Thoracic aorta (tissue), 2 donors: ENCODE results near the gene ZBTB40. TPM values are rescaled to one million over a fixed set of nuclear protein-coding genes. Genes with fewer than 3 reads are reported as not detected.

Experiments
- ATAC-seq: fragments of 150-250 bp; one replicate; pipeline ENCODE4 v1.8.0; 2017; ENCODE audit warnings: low read depth; ENCODE audit not compliant: insufficient number of reproducible peaks, low FRiP score
- DNase-seq: peaks from one replicate; pipeline ENCODE4 v3.0.0-alpha.2; 2020; ENCODE audit warnings: low spot score
- H3K27ac ChIP-seq, 2 donors: fragments of 200-600 bp; sonication (generic); 1 replicate in 1 of 2; 2 replicates in 1 of 2; pipeline ENCODE4 v1.5.1; 2016; ENCODE audit warnings: mild to moderate bottlenecking in 2 of 2, moderate library complexity in 2 of 2
- H3K27me3 ChIP-seq: fragments of 200-600 bp; sonication (generic); replicated peaks from 2 replicates; pipeline ENCODE4 v1.6.0; 2016; ENCODE audit warnings: mild to moderate bottlenecking; ENCODE audit not compliant: insufficient read depth
- H3K36me3 ChIP-seq: fragments of 200-600 bp; sonication (generic); one replicate; pipeline ENCODE4 v1.5.1; 2016
- H3K4me1 ChIP-seq, 2 donors: fragments of 200-600 bp; sonication (generic); 1 replicate in 1 of 2; 2 replicates in 1 of 2; pipeline versions ENCODE4 v1.5.1 to v1.6.0; 2016; ENCODE audit warnings: low read depth in 2 of 2, mild to moderate bottlenecking in 1 of 2; ENCODE audit not compliant: control insufficient read depth in 1 of 2
- H3K4me3 ChIP-seq: fragments of 200-600 bp; sonication (generic); 2 replicates; pipeline ENCODE4 v1.5.1; 2016; ENCODE audit warnings: mild to moderate bottlenecking
- H3K9me3 ChIP-seq: fragments of 200-600 bp; sonication (generic); 2 replicates; pipeline ENCODE4 v1.5.1; 2016
- CTCF ChIP-seq: fragments of 200-600 bp; sonication (generic); IDR thresholded peaks from one replicate; pipeline ENCODE4 v1.5.1; 2019; ENCODE audit warnings: antibody characterized with exemption
- total RNA-seq, 2 donors: library from RNA; depleted of rRNA; stranded (reverse); fragments of >200 nt; gene quantifications; one replicate each; pipeline versions ENCODE4 v1.1.0 to v1.2.3, GENCODE V29; 2016

ZBTB40 gene
- total RNA-seq, 2 donors from 2014 or later = 30.4 to 36.4 TPM

GRCh38 chr1:22443332-22443731 lies 8.3 kb upstream of the ZBTB40 start:
- DNase-seq = no peak
- no peak for ATAC-seq
- no peaks in the 10 kb centered on the region for H3K36me3 ChIP-seq
- peaks cover 9 to 14% of the 10 kb centered on the region in 2 donors for H3K4me1 ChIP-seq
- no peak for TF ChIP-seq CTCF
- no peak overlapping the region for H3K4me3 ChIP-seq
- H3K27me3 ChIP-seq = no peaks in the 10 kb centered on the region
- no peak overlapping the region for H3K27ac ChIP-seq
- H3K9me3 ChIP-seq = peaks cover 17% of the 10 kb centered on the region

- no peak for TF ChIP-seq CTCF
- H3K27ac ChIP-seq = no peak overlapping the region
- H3K36me3 ChIP-seq = no peaks in the 10 kb centered on the region
- H3K27me3 ChIP-seq = no peaks in the 10 kb centered on the region
- H3K4me1 ChIP-seq = peaks cover 9 to 25% of the 10 kb centered on the region in 2 donors
- ATAC-seq (no peak), DNase-seq (no peak)
- no peak overlapping the region for H3K4me3 ChIP-seq
- peaks cover 12% of the 10 kb centered on the region for H3K9me3 ChIP-seq
Measured at GRCh38 chr1:22444856-22445255, 6.8 kb upstream of the ZBTB40 start.

GRCh38 chr1:22447621-22448111 lies 4.0 kb upstream of the ZBTB40 start:
- H3K27ac ChIP-seq = peak overlapping the region; percentile 68 to 78
- TF ChIP-seq CTCF = no peak
- peak overlapping the region; percentile 8 for H3K4me3 ChIP-seq
- DNase-seq (no peak), ATAC-seq (no peak)
- H3K27me3 ChIP-seq = no peaks in the 10 kb centered on the region
- no peaks in the 10 kb centered on the region for H3K9me3 ChIP-seq
- no peaks in the 10 kb centered on the region for H3K36me3 ChIP-seq
- peaks cover 9 to 31% of the 10 kb centered on the region in 2 donors for H3K4me1 ChIP-seq

GRCh38 chr1:22449636-22450035 lies 2.0 kb upstream of the ZBTB40 start:
- no peaks in the 10 kb centered on the region for H3K9me3 ChIP-seq
- ATAC-seq (no peak), DNase-seq (no peak)
- H3K27me3 ChIP-seq = no peaks in the 10 kb centered on the region
- TF ChIP-seq CTCF = no peak
- H3K4me1 ChIP-seq = peaks cover 21 to 51% of the 10 kb centered on the region in 2 donors
- no peak overlapping the region for H3K27ac ChIP-seq
- no peaks in the 10 kb centered on the region for H3K36me3 ChIP-seq
- no peak overlapping the region for H3K4me3 ChIP-seq

GRCh38 chr1:22450351-22451021 lies 1.2 kb upstream of the ZBTB40 start:
- H3K4me3 ChIP-seq = no peak overlapping the region
- ATAC-seq = no peak
- no peaks in the 10 kb centered on the region for H3K36me3 ChIP-seq
- peaks cover 21 to 60% of the 10 kb centered on the region in 2 donors for H3K4me1 ChIP-seq
- peak overlapping the region; percentile 86 to 92 for H3K27ac ChIP-seq
- DNase-seq = no peak
- TF ChIP-seq CTCF = no peak
- no peaks in the 10 kb centered on the region for H3K9me3 ChIP-seq
- H3K27me3 ChIP-seq = no peaks in the 10 kb centered on the region
